Muscle of leg (tissue), 16 donors: ENCODE measurements around the gene LRWD1. TPM values are rescaled to one million over a fixed set of nuclear protein-coding genes. Genes with fewer than 3 reads are reported as not detected.

Experiments used
- DNase-seq: peaks from one replicate; pipeline ENCODE4 v3.0.0; 2013
- H3K27ac ChIP-seq: one replicate; pipeline ENCODE4 v1.5.1; 2013; ENCODE audit warnings: mild to moderate bottlenecking, low read length, control low read depth
- H3K27me3 ChIP-seq: one replicate; pipeline ENCODE4 v1.6.1; 2013; ENCODE audit warnings: low read length; ENCODE audit not compliant: control insufficient read depth, insufficient read depth
- H3K36me3 ChIP-seq: one replicate; pipeline ENCODE4 v1.6.1; 2013; ENCODE audit warnings: low read length; ENCODE audit not compliant: control insufficient read depth, insufficient read depth
- H3K4me1 ChIP-seq: one replicate; pipeline ENCODE4 v1.6.1; 2013; ENCODE audit warnings: low read length; ENCODE audit not compliant: control insufficient read depth, insufficient read depth
- H3K4me3 ChIP-seq: one replicate; pipeline ENCODE4 v1.5.1; 2013; ENCODE audit warnings: low read length, control low read depth
- H3K9me3 ChIP-seq: replicated peaks from 2 replicates; pipeline ENCODE4 v1.6.1; 2013; ENCODE audit warnings: low read depth, low read length; ENCODE audit not compliant: control insufficient read depth
- WGBS: methylation state at CpG from one replicate; pipeline ENCODE4 v1.1.5; 2013; ENCODE audit warnings: missing lambda C conversion rate; ENCODE audit not compliant: insufficient coverage; 5-methylcytosine and 5-hydroxymethylcytosine counted together
- long read RNA-seq, 11 donors: transcript quantifications; one replicate each; lab custom pipeline, GENCODE V29; 2026
- polyA plus RNA-seq, 8 donors: library from polyadenylated mRNA; unstranded; fragments of 120-200 nt; gene quantifications; one replicate each; pipeline versions ENCODE4 v1.2.1 to v1.2.3, GENCODE V29; 2013; ENCODE audit warnings: inconsistent platforms in 1 of 8, low replicate concordance in 1 of 8; ENCODE audit not compliant: insufficient read length in 8 of 8, insufficient read depth in 1 of 8
- total RNA-seq: library from RNA; stranded (reverse); fragments of 120-200 nt; gene quantifications from one replicate; pipeline ENCODE4 v1.2.4, GENCODE V29; 2013

Gene LRWD1
- total RNA-seq, result 10.2 TPM
- 10 to 100 TPM; 11.2 to 14.5 (median 12.9) TPM for polyA plus RNA-seq
- long read RNA-seq, donor 1, partial matches to known transcripts, result 5 of 49 reads
- long read RNA-seq, donor 1, other reads (novel, unspliced or antisense), result 44 of 49 reads
- long read RNA-seq, donor 2, result 0 reads
- long read RNA-seq, donor 3, partial matches to known transcripts, result 5 of 8 reads
- long read RNA-seq, donor 3, other reads (novel, unspliced or antisense), result 0 of 8 reads
- long read RNA-seq, donor 4, result 0 reads
- long read RNA-seq, donor 5, partial matches to known transcripts, result 11 of 14 reads
- long read RNA-seq, donor 5, other reads (novel, unspliced or antisense), result 0 of 14 reads
- long read RNA-seq, donor 6, partial matches to known transcripts, result 8 of 9 reads
- long read RNA-seq, donor 6, other reads (novel, unspliced or antisense), result 0 of 9 reads
- long read RNA-seq, donor 7, result 0 reads
- long read RNA-seq, donor 8, result 0 reads
- long read RNA-seq, donor 9, partial matches to known transcripts, result 0 of 2 reads
- long read RNA-seq, donor 9, other reads (novel, unspliced or antisense), result 0 of 2 reads
- long read RNA-seq, donor 10, partial matches to known transcripts, result 0 of 3 reads
- long read RNA-seq, donor 10, other reads (novel, unspliced or antisense), result 0 of 3 reads
- long read RNA-seq, donor 11, partial matches to known transcripts, result 0 of 2 reads
- long read RNA-seq, donor 11, other reads (novel, unspliced or antisense), result 0 of 2 reads

GRCh38 chr7:102464577-102465280 lies at the start of gene LRWD1, which contains the start of gene ALKBH4:
Gene LRWD1 (plus strand): TSS chr7:102464984. CDS start chr7:102465081, 97 bp downstream.
Gene ALKBH4 (minus strand): TSS chr7:102464863. CDS start chr7:102464836, 27 bp downstream.
- DNase-seq, result peak; percentile 96
- Histone ChIP-seq H3K9me3 (no peaks in the 10 kb centered on the region), H3K36me3 (peaks cover 23% of the 10 kb centered on the region), H3K27me3 (no peaks in the 10 kb centered on the region), H3K27ac (peak within 1 kb of the TSS; percentile 29), H3K4me3 (peak within 1 kb of the TSS; percentile 100), H3K4me1 (peaks cover 19% of the 10 kb centered on the region)
- under 1% methylated on average over 71 of the region's 81 CpGs for WGBS

GRCh38 chr7:102415685-102416225 lies 49.0 kb upstream of the LRWD1 start:
- H3K36me3 ChIP-seq, result peaks cover 73% of the 10 kb centered on the region
- 93% methylated on average over 7 of the region's 12 CpGs for WGBS
- no peak overlapping the region for H3K27ac ChIP-seq
- H3K9me3 ChIP-seq, result no peaks in the 10 kb centered on the region
- H3K4me1 ChIP-seq, result no peaks in the 10 kb centered on the region
- DNase-seq, result no peak
- no peaks in the 10 kb centered on the region for H3K27me3 ChIP-seq
- no peak overlapping the region for H3K4me3 ChIP-seq

- H3K27ac ChIP-seq, result no peak overlapping the region
These were observed 48.4 kb upstream of the LRWD1 start for GRCh38 chr7:102416406-102416805.

GRCh38 chr7:102417105-102417504 lies 47.7 kb upstream of the LRWD1 start:
- no peaks in the 10 kb centered on the region for H3K27me3 ChIP-seq
- H3K9me3 ChIP-seq, result no peaks in the 10 kb centered on the region
- no peaks in the 10 kb centered on the region for H3K4me1 ChIP-seq
- no peak overlapping the region for H3K27ac ChIP-seq
- no CpG with 5 or more reads among the region's 3 CpGs for WGBS
- H3K36me3 ChIP-seq, result peaks cover 76% of the 10 kb centered on the region
- no peak for DNase-seq
- no peak overlapping the region for H3K4me3 ChIP-seq

More at GRCh38 chr7:102416406-102416805, 48.4 kb upstream of the LRWD1 start:
- Histone ChIP-seq H3K9me3 (no peaks in the 10 kb centered on the region), H3K27me3 (no peaks in the 10 kb centered on the region), H3K4me1 (no peaks in the 10 kb centered on the region), H3K4me3 (no peak overlapping the region), H3K36me3 (peaks cover 74% of the 10 kb centered on the region)
- 100% methylated on average over 1 of the region's 6 CpGs for WGBS
- DNase-seq, result no peak

- Histone ChIP-seq H3K36me3 (peaks cover 73% of the 10 kb centered on the region), H3K9me3 (no peaks in the 10 kb centered on the region), H3K27ac (no peak overlapping the region), H3K4me3 (no peak overlapping the region), H3K4me1 (no peaks in the 10 kb centered on the region), H3K27me3 (no peaks in the 10 kb centered on the region)
- no peak for DNase-seq
- 93% methylated on average over 4 of the region's 5 CpGs for WGBS
These were observed 46.2 kb upstream of the LRWD1 start for GRCh38 chr7:102418592-102418991.

GRCh38 chr7:102421706-102422240 lies 43.0 kb upstream of the LRWD1 start:
- no peak overlapping the region for H3K4me3 ChIP-seq
- H3K36me3 ChIP-seq, result peaks cover 81% of the 10 kb centered on the region
- H3K4me1 ChIP-seq, result peaks cover 25% of the 10 kb centered on the region
- no peaks in the 10 kb centered on the region for H3K9me3 ChIP-seq
- WGBS, result 100% methylated on average over 1 of the region's 10 CpGs
- no peak for DNase-seq
- H3K27ac ChIP-seq, result no peak overlapping the region
- no peaks in the 10 kb centered on the region for H3K27me3 ChIP-seq

GRCh38 chr7:102424129-102424551 lies 40.6 kb upstream of the LRWD1 start:
- Histone ChIP-seq H3K27ac (no peak overlapping the region), H3K4me3 (no peak overlapping the region), H3K9me3 (no peaks in the 10 kb centered on the region), H3K27me3 (no peaks in the 10 kb centered on the region), H3K36me3 (peaks cover 69% of the 10 kb centered on the region), H3K4me1 (peaks cover 26% of the 10 kb centered on the region)
- 66% methylated on average over 11 of the region's 12 CpGs for WGBS
- DNase-seq, result peak; percentile 40

GRCh38 chr7:102424787-102425218 lies 40.0 kb upstream of the LRWD1 start:
- WGBS, result 74% methylated on average over 9 of the region's 13 CpGs
- H3K4me1 ChIP-seq, result peaks cover 26% of the 10 kb centered on the region
- peaks cover 65% of the 10 kb centered on the region for H3K36me3 ChIP-seq
- DNase-seq, result no peak
- H3K4me3 ChIP-seq, result no peak overlapping the region
- H3K27ac ChIP-seq, result no peak overlapping the region
- H3K27me3 ChIP-seq, result no peaks in the 10 kb centered on the region
- no peaks in the 10 kb centered on the region for H3K9me3 ChIP-seq

GRCh38 chr7:102425639-102426267 lies 39.0 kb upstream of the LRWD1 start:
- H3K9me3 ChIP-seq, result no peaks in the 10 kb centered on the region
- H3K4me3 ChIP-seq, result no peak overlapping the region
- peak overlapping the region; percentile 85 for H3K27ac ChIP-seq
- H3K4me1 ChIP-seq, result peaks cover 26% of the 10 kb centered on the region
- DNase-seq, result peak; percentile 52
- peaks cover 62% of the 10 kb centered on the region for H3K36me3 ChIP-seq
- 73% methylated on average over 25 of the region's 25 CpGs for WGBS
- H3K27me3 ChIP-seq, result no peaks in the 10 kb centered on the region
